Muscle layer of duodenum (tissue), 2 donors: Measurements from ENCODE around the gene PNMA1.

Source experiments
- H3K27ac ChIP-seq: one replicate; pipeline ENCODE4 v1.7.0; 2013; ENCODE audit warnings: mild to moderate bottlenecking, low read length
- H3K27me3 ChIP-seq: one replicate; pipeline ENCODE4 v1.7.0; 2013; ENCODE audit warnings: low read depth, mild to moderate bottlenecking, control low read depth, low read length
- H3K36me3 ChIP-seq, 2 donors: one replicate each; pipeline ENCODE4 v1.7.0; 2013; ENCODE audit warnings: low read length in 2 of 2, control low read depth in 1 of 2, mild to moderate bottlenecking in 1 of 2; ENCODE audit not compliant: insufficient read depth in 2 of 2, control insufficient read depth in 1 of 2
- H3K4me1 ChIP-seq, 2 donors: one replicate each; pipeline ENCODE4 v1.7.0; 2013; ENCODE audit warnings: low read length in 2 of 2, mild to moderate bottlenecking in 2 of 2, control low read depth in 1 of 2, moderate library complexity in 1 of 2; ENCODE audit not compliant: insufficient read depth in 2 of 2, control insufficient read depth in 1 of 2
- H3K4me3 ChIP-seq, 2 donors: one replicate each; pipeline ENCODE4 v1.7.0; 2013; ENCODE audit warnings: low read length in 2 of 2, low read depth in 1 of 2, mild to moderate bottlenecking in 1 of 2
- H3K9me3 ChIP-seq, 2 donors: one replicate each; pipeline ENCODE4 v1.7.0; 2013; ENCODE audit warnings: low read length in 2 of 2, control low read depth in 1 of 2, mild to moderate bottlenecking in 1 of 2; ENCODE audit not compliant: control insufficient read depth in 1 of 2
- donor health status: healthy.

The PNMA1 gene, protein sequence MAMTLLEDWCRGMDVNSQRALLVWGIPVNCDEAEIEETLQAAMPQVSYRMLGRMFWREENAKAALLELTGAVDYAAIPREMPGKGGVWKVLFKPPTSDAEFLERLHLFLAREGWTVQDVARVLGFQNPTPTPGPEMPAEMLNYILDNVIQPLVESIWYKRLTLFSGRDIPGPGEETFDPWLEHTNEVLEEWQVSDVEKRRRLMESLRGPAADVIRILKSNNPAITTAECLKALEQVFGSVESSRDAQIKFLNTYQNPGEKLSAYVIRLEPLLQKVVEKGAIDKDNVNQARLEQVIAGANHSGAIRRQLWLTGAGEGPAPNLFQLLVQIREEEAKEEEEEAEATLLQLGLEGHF

DNA sequence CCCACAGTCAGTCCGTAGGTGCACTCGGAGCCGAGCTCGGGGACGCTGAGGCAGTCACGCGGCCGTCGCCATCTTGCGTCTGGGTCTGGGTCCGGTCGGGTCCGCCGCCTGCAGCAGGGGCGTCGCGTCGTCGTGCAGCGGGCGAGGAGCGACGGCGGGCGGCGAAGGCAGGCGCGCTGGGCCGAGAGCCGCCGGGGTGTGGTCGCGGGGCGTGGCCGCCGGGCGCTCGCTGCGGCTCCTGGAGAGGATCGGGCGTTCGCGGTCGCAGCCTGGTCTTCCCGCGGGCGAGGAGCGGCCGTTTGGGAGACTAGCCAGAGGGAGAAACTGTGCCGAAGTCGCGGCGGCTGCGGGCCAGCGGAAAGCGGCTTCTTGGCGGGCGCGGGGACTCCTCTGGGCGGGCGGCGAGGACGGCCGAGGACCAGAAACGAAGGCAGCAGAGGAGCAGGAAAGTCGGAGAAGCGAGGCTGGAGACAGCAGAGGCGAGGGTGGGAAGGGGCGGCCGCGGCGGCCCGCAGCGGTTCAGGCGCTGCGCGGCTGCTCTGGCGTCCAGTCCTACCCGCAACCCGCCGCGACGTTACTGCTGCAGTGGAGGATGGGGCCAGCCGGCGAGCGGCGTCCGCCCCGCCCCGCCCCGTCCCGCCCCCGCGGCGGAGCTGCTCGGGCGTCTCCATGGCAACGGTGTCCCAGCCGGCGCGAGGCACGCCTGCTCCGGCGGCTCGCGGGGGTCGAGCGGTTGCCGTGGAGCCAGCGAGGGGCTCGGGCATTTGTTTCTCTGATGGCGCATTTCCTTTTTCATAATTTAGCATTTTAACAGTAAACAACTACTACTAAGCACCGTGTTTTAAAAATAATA, at the start of gene PNMA1:
TSS of gene PNMA1 (minus strand) at position 582 of the 853 bp plus-strand sequence. CDS start 745 bp downstream, outside the sequence.
- H3K27me3 ChIP-seq = no peaks in the 10 kb centered on the region
- H3K4me1 ChIP-seq = peaks cover 0 to 40% of the 10 kb centered on the region in 2 donors
- H3K36me3 ChIP-seq = peaks cover 0 to 12% of the 10 kb centered on the region in 2 donors
- H3K9me3 ChIP-seq = no peaks in the 10 kb centered on the region
- peak within 1 kb of the TSS; percentile 70 to 77 for H3K4me3 ChIP-seq
- peak within 1 kb of the TSS; percentile 80 for H3K27ac ChIP-seq

DNA sequence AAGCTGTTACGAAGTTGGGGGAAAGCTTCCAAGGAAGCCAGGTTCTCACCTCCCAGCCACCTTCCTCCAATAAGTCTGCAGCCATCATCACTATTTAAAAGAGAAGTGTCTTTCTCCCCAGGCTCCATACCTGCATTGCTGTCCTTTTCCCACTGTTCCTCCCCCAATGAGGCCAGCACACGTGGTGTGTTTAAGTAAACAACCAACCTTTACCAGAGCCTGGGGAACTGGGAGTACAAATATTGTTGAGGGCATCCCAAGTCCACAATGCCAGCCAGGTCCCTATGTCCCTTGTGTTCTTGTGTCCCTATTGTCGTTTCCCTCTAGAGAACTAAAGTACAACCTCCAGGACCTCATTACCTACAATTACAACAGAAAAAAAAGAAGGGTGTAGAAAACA, 49.2 kb upstream of the PNMA1 start:
- no peak overlapping the region for H3K4me3 ChIP-seq
- H3K27me3 ChIP-seq = no peaks in the 10 kb centered on the region
- no peaks in the 10 kb centered on the region for H3K9me3 ChIP-seq
- H3K4me1 ChIP-seq = peaks cover 49 to 53% of the 10 kb centered on the region in 2 donors
- H3K36me3 ChIP-seq = peaks cover 0 to 10% of the 10 kb centered on the region in 2 donors
- peak overlapping the region; percentile 14 for H3K27ac ChIP-seq

- Histone ChIP-seq H3K9me3 (no peaks in the 10 kb centered on the region), H3K4me3 (peak overlapping the region in 1 of 2 donors; percentile 12), H3K4me1 (peaks cover 59 to 63% of the 10 kb centered on the region in 2 donors), H3K27me3 (no peaks in the 10 kb centered on the region), H3K36me3 (peaks cover 0 to 10% of the 10 kb centered on the region in 2 donors), H3K27ac (peak overlapping the region; percentile 96)
Observed at GRCh38 chr14:73762375-73762822, 48.2 kb upstream of the PNMA1 start.

GRCh38 chr14:73761618-73762355, 47.6 kb upstream of the PNMA1 start:
- H3K9me3 ChIP-seq = no peaks in the 10 kb centered on the region
- H3K36me3 ChIP-seq = peaks cover 0 to 10% of the 10 kb centered on the region in 2 donors
- peak overlapping the region in 1 of 2 donors; percentile 12 for H3K4me3 ChIP-seq
- H3K27ac ChIP-seq = peak overlapping the region; percentile 96
- H3K27me3 ChIP-seq = no peaks in the 10 kb centered on the region
- H3K4me1 ChIP-seq = peaks cover 64 to 68% of the 10 kb centered on the region in 2 donors

DNA sequence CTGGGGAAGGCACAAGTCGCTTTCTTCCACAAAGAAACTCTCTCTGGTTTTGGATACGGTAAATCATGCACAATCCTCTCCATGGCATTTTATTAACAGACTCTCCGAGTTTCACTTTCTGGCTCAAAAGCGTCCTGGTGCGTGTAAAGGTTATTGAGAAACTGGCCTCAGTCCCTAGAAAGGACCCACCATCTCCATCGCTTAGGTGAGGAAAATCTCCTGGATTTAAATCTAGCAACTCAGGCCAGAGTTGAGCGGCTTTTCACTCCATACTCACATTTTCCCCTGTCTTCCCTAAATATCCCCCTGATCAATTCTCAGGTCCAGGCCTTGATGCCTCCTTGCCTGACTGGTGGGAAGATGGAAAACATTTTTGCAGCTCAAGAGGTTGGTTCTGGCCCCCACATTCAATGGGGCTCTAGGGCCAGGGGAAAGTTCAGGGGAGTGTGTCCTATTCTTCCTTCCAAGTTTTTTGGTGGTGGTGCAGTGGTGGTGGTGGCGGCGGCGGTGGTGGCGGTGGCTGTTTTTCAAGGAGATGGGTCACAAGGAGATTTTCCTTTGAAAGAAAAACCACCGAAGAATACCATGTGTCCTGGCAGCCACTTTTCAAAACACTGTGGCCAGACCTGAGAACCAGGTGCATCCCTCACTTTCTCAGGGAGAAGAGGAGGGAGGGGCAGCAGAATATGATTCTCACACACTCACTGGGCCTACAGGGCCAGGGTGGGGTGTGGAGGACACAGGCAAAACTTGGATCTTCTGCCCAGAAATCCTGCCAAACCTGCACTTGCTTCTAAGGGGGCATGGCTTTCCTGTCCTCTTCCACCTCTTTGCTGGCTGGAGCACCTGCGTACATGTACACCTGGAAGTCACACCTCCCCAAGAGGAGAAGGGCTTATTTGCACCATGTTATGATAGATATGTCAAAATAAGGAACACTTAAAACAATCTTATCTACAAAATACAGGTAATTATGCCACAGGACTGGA, 46.7 kb upstream of the PNMA1 start:
- Histone ChIP-seq H3K4me1 (peaks cover 70 to 73% of the 10 kb centered on the region in 2 donors), H3K27ac (peak overlapping the region; percentile 96), H3K4me3 (peak overlapping the region; percentile 57 to 72), H3K36me3 (peaks cover 0 to 10% of the 10 kb centered on the region in 2 donors), H3K27me3 (no peaks in the 10 kb centered on the region), H3K9me3 (no peaks in the 10 kb centered on the region)

GRCh38 chr14:73759714-73760597, 45.8 kb upstream of the PNMA1 start:
- Histone ChIP-seq H3K36me3 (peaks cover 0 to 10% of the 10 kb centered on the region in 2 donors), H3K27me3 (no peaks in the 10 kb centered on the region), H3K4me1 (peaks cover 70 to 73% of the 10 kb centered on the region in 2 donors), H3K9me3 (no peaks in the 10 kb centered on the region), H3K27ac (peak overlapping the region; percentile 96), H3K4me3 (peak overlapping the region; percentile 57 to 72)

- Histone ChIP-seq H3K27ac (peak overlapping the region; percentile 96), H3K9me3 (no peaks in the 10 kb centered on the region), H3K4me1 (peaks cover 72 to 73% of the 10 kb centered on the region in 2 donors), H3K27me3 (no peaks in the 10 kb centered on the region), H3K36me3 (peaks cover 0 to 10% of the 10 kb centered on the region in 2 donors), H3K4me3 (peak overlapping the region; percentile 55 to 72)
Observed at GRCh38 chr14:73759183-73759713, 45.1 kb upstream of the PNMA1 start.

DNA sequence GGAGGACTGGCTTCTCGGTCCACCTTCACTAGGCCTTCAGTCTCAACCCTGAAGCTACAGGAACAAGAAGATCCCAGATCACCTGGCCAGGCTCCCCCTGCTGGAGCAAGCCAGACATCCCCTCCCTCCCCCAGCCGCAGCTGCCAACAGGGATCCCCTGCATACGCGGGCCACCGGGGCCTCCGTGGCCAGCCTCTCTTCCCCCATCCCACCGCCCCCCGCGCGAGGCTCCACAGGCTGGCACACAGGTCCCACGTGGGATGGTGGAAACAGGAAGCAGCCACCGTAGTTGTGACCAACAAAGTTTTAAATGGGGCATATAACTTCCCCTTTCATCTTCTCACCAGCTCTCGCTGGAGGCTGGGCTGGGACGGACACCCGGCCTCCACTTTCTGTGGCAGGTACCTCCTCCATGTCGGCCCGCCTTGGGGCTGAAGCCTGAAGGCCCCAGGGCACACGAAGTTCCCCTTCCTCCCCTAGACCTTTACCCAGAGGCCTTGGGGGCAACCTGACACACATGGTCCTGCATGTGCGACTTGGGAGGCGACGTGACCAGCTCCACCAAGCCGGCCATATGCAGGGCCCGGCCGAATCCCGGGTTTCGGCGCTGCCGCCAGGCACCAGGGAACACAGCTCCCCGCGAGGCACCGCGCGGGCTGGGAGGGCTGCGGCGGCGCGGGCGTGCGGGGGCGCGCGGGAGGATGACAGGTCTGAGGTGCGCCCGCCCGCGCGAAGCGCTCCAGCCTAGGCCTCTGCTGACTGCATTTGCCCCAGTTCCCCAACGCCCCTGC, 44.4 kb upstream of the PNMA1 start:
- Histone ChIP-seq H3K9me3 (no peaks in the 10 kb centered on the region), H3K4me3 (peak overlapping the region; percentile 55 to 71), H3K36me3 (peaks cover 0 to 10% of the 10 kb centered on the region in 2 donors), H3K4me1 (peaks cover 74 to 76% of the 10 kb centered on the region in 2 donors), H3K27ac (peak overlapping the region; percentile 82), H3K27me3 (no peaks in the 10 kb centered on the region)
